ENCODE results near the gene SLC1A5. TPM values are rescaled to one million over a fixed set of nuclear protein-coding genes. Genes with fewer than 3 reads are reported as not detected.

The SLC1A5 gene
- total RNA-seq (13.9 TPM), polyA plus RNA-seq (ENCODE audit: insufficient read depth in 1 of 8, insufficient read length in 8 of 8, low replicate concordance in 1 of 8) (10 to 100 TPM; 21.6 to 29.7 (median 25.1) TPM)
- long read RNA-seq, donor 1, transcript SLC1A5-203 (8 exons, 2,882 nt) = major isoform, 5 of 13 reads
- long read RNA-seq, donor 1, partial matches to known transcripts = 7 of 13 reads
- long read RNA-seq, donor 1, other reads (novel, unspliced or antisense) = 0 of 13 reads
- long read RNA-seq, donor 2 = 0 reads
- long read RNA-seq, donor 3, partial matches to known transcripts = 16 of 18 reads
- long read RNA-seq, donor 3, other reads (novel, unspliced or antisense) = 0 of 18 reads
- long read RNA-seq, donor 4, partial matches to known transcripts = 0 of 3 reads
- long read RNA-seq, donor 4, other reads (novel, unspliced or antisense) = 0 of 3 reads
- long read RNA-seq, donor 5, transcript SLC1A5-203 (8 exons, 2,882 nt) = major isoform, 6 of 7 reads
- long read RNA-seq, donor 5, partial matches to known transcripts = 0 of 7 reads
- long read RNA-seq, donor 5, other reads (novel, unspliced or antisense) = 0 of 7 reads
- long read RNA-seq, donor 6, transcript SLC1A5-203 (8 exons, 2,882 nt) = major isoform, 7 of 29 reads
- long read RNA-seq, donor 6, partial matches to known transcripts = 21 of 29 reads
- long read RNA-seq, donor 6, other reads (novel, unspliced or antisense) = 0 of 29 reads
- long read RNA-seq, donor 7, partial matches to known transcripts = 19 of 20 reads
- long read RNA-seq, donor 7, other reads (novel, unspliced or antisense) = 0 of 20 reads
- long read RNA-seq, donor 8, transcript SLC1A5-203 (8 exons, 2,882 nt) = major isoform, 6 of 7 reads
- long read RNA-seq, donor 8, partial matches to known transcripts = 0 of 7 reads
- long read RNA-seq, donor 8, other reads (novel, unspliced or antisense) = 0 of 7 reads
- long read RNA-seq, donor 9, transcript SLC1A5-203 (8 exons, 2,882 nt) = major isoform, 7 of 28 reads
- long read RNA-seq, donor 9, partial matches to known transcripts = 21 of 28 reads
- long read RNA-seq, donor 9, other reads (novel, unspliced or antisense) = 0 of 28 reads
- long read RNA-seq, donor 10, partial matches to known transcripts = 0 of 2 reads
- long read RNA-seq, donor 10, other reads (novel, unspliced or antisense) = 0 of 2 reads
- long read RNA-seq, donor 11, transcript SLC1A5-203 (8 exons, 2,882 nt) = major isoform, 11 of 20 reads
- long read RNA-seq, donor 11, partial matches to known transcripts = 9 of 20 reads
- long read RNA-seq, donor 11, other reads (novel, unspliced or antisense) = 0 of 20 reads

DNA sequence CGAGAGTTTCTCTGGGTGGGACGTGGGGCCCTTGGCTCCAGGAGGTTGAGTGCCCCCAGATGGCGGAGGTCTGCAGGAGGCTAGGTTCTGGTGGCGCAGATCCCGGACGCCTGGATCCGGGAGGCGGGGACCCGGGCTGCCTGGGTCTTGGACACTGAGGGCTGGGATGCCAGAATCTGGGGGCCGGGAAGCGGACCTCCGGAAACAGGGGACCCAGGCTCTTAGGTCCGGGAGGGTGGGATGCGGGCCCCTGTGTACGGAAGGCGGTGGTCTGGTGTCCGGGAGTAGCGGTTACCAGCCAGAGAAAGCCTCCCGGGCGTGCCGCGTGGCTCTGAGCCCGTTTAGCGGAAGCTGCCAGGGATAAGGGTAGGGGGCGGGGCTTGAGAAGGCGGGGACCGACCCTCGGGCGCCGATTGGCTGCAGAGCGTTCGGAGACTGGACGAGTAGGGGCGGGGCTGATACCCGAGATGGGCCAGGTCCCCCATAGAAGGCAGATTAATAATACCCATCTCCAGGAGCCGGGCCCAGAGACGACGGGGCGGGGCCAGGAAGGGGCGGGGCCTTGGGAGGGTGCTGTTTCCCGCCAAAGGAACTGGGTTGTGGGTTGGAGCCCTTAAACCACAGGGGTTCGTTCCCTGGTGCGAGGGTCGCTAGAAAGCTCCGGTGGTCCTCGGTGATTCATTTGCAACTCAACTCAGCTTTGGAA is at the start of gene SLC1A5:
Gene SLC1A5 (minus strand): TSS at position 333 of the 706 bp plus-strand sequence. CDS start 629 bp downstream, outside the sequence.
- Histone ChIP-seq H3K4me1 (ENCODE audit: control insufficient read depth, insufficient read depth, low read length) (peaks cover 45% of the 10 kb centered on the region), H3K9me3 (replicated peaks; ENCODE audit: control insufficient read depth, low read depth, low read length) (no peaks in the 10 kb centered on the region), H3K4me3 (ENCODE audit: low read length) (peak within 1 kb of the TSS; percentile 58), H3K27ac (ENCODE audit: low read length) (peak within 1 kb of the TSS; percentile 74), H3K27me3 (ENCODE audit: control insufficient read depth, insufficient read depth, low read length) (no peaks in the 10 kb centered on the region), H3K36me3 (ENCODE audit: control insufficient read depth, insufficient read depth, low read length) (peaks cover 9% of the 10 kb centered on the region)
- peak; percentile 95 for DNase-seq
- 0% methylated on average over 23 of the region's 46 CpGs for WGBS (ENCODE audit: insufficient coverage)

DNA sequence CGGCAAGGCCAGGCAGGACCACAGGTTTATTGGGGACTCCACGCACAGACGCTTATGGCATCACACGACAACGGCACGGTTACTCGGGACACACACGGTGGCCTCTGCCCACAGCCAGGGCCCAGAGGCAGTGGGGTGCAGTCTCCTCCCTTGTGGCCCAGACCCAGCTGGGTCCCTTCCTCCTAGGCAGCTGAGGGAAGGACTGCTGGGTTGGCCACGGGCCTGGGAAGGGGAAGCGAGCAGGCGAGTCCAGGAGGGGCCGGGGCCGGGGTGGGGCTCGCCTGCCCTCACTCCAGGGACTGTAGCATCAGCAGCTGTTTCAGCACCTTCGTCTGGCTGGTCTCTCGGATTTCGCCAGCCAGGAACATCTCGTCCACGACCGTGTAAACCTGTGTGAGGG is 49.8 kb upstream of the SLC1A5 start:
- H3K4me3 ChIP-seq (ENCODE audit: low read length) = no peak overlapping the region
- no peaks in the 10 kb centered on the region for H3K27me3 ChIP-seq (ENCODE audit: control insufficient read depth, insufficient read depth, low read length)
- peaks cover 4% of the 10 kb centered on the region for H3K4me1 ChIP-seq (ENCODE audit: control insufficient read depth, insufficient read depth, low read length)
- no peaks in the 10 kb centered on the region for H3K9me3 ChIP-seq (replicated peaks; ENCODE audit: control insufficient read depth, low read depth, low read length)
- 80% methylated on average over 20 of the region's 20 CpGs for WGBS (ENCODE audit: insufficient coverage)
- peaks cover 51% of the 10 kb centered on the region for H3K36me3 ChIP-seq (ENCODE audit: control insufficient read depth, insufficient read depth, low read length)
- no peak for DNase-seq
- no peak overlapping the region for H3K27ac ChIP-seq (ENCODE audit: low read length)

DNA sequence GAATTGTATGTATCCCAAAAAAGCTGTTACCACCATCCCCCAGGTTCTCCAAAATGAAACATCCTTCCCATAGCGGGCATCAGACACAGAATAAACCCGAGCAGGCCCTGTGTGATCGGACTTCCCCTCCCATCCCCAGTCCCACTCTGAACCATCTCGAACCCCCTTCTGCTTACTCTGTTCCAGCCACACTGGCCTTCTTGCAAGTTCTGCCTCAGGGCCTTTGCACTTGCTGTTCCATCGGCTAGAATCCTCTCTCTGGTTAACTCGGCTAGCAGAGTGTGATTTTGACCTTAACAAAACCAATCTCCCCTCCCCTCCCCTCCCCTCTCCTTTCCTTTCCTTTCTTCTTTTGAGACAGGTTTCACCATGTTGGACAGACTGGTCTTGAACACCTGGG is 46.6 kb upstream of the SLC1A5 start:
- H3K27me3 ChIP-seq (ENCODE audit: control insufficient read depth, insufficient read depth, low read length) = no peaks in the 10 kb centered on the region
- H3K27ac ChIP-seq (ENCODE audit: low read length) = no peak overlapping the region
- WGBS (ENCODE audit: insufficient coverage) = 92% methylated on average over 6 of the region's 6 CpGs
- no peaks in the 10 kb centered on the region for H3K4me1 ChIP-seq (ENCODE audit: control insufficient read depth, insufficient read depth, low read length)
- H3K4me3 ChIP-seq (ENCODE audit: low read length) = no peak overlapping the region
- H3K9me3 ChIP-seq (replicated peaks; ENCODE audit: control insufficient read depth, low read depth, low read length) = no peaks in the 10 kb centered on the region
- H3K36me3 ChIP-seq (ENCODE audit: control insufficient read depth, insufficient read depth, low read length) = peaks cover 30% of the 10 kb centered on the region
- DNase-seq = no peak

DNA sequence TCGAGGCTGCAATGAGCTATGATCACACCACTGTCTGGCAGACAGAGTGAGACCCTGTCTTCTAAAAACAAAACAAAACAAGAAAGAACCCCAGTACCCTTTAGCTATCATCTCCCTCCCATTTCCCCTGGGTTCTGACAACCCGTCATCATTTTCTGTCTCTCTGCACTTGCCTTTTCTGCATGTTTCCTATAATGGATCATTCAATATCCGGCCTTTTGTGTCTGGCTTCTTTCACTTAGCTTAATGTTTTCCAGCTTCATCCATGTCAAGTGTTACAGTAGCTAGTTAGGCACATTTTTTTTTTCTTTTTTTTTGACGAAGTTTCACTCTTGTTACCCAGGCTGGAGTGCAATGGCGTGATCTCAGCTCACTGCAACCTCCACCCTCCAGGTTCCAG is 45.7 kb upstream of the SLC1A5 start:
- no peaks in the 10 kb centered on the region for H3K9me3 ChIP-seq (replicated peaks; ENCODE audit: control insufficient read depth, low read depth, low read length)
- H3K36me3 ChIP-seq (ENCODE audit: control insufficient read depth, insufficient read depth, low read length) = peaks cover 22% of the 10 kb centered on the region
- H3K27me3 ChIP-seq (ENCODE audit: control insufficient read depth, insufficient read depth, low read length) = no peaks in the 10 kb centered on the region
- 50% methylated on average over 3 of the region's 5 CpGs for WGBS (ENCODE audit: insufficient coverage)
- DNase-seq = no peak
- no peak overlapping the region for H3K4me3 ChIP-seq (ENCODE audit: low read length)
- H3K4me1 ChIP-seq (ENCODE audit: control insufficient read depth, insufficient read depth, low read length) = no peaks in the 10 kb centered on the region
- H3K27ac ChIP-seq (ENCODE audit: low read length) = no peak overlapping the region

DNA sequence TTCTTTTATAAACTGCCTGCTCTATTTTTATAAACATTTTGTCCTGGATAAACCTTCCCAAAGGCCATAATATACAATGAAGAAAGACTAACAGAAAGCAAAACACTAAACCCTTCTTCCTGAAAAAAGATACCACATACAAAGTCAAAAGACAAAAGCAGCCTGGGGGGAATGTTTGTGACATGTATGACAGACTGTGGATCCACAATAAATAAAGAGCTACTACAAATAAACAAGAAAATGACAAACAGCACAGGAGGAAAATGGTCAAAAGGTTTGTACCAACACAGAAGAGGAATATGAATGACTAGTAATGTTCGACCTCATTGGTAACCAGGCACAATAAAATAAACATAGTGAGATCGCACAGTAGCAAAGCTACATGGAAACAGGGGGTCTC is 42.5 kb upstream of the SLC1A5 start:
- Histone ChIP-seq H3K36me3 (ENCODE audit: control insufficient read depth, insufficient read depth, low read length) (no peaks in the 10 kb centered on the region), H3K4me1 (ENCODE audit: control insufficient read depth, insufficient read depth, low read length) (peaks cover 5% of the 10 kb centered on the region), H3K4me3 (ENCODE audit: low read length) (no peak overlapping the region), H3K9me3 (replicated peaks; ENCODE audit: control insufficient read depth, low read depth, low read length) (no peaks in the 10 kb centered on the region), H3K27ac (ENCODE audit: low read length) (no peak overlapping the region), H3K27me3 (ENCODE audit: control insufficient read depth, insufficient read depth, low read length) (no peaks in the 10 kb centered on the region)
- DNase-seq = no peak
- WGBS (ENCODE audit: insufficient coverage) = no CpG with 5 or more reads among the region's 2 CpGs

DNA sequence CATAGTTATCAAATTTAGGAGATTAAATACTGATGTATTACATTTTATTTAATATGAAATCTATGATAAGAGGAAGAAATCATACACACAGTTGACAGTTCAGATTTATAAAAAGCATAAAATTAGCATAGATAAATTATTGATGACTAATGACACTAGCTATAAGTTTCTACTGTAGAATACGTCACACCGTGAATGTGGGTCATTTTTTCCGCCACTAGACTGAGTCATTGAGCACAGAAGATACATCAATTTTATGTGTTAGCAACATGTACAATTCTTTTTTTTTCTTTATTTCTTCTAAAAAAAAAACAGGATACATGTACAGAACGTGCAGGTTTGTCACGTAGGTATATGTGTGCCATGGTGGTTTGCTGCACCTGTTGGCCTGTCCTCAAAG is 40.1 kb upstream of the SLC1A5 start:
- WGBS (ENCODE audit: insufficient coverage) = no CpG with 5 or more reads among the region's 5 CpGs
- no peaks in the 10 kb centered on the region for H3K9me3 ChIP-seq (replicated peaks; ENCODE audit: control insufficient read depth, low read depth, low read length)
- peaks cover 5% of the 10 kb centered on the region for H3K4me1 ChIP-seq (ENCODE audit: control insufficient read depth, insufficient read depth, low read length)
- no peak overlapping the region for H3K27ac ChIP-seq (ENCODE audit: low read length)
- H3K4me3 ChIP-seq (ENCODE audit: low read length) = no peak overlapping the region
- H3K36me3 ChIP-seq (ENCODE audit: control insufficient read depth, insufficient read depth, low read length) = no peaks in the 10 kb centered on the region
- DNase-seq = no peak
- no peaks in the 10 kb centered on the region for H3K27me3 ChIP-seq (ENCODE audit: control insufficient read depth, insufficient read depth, low read length)

DNA sequence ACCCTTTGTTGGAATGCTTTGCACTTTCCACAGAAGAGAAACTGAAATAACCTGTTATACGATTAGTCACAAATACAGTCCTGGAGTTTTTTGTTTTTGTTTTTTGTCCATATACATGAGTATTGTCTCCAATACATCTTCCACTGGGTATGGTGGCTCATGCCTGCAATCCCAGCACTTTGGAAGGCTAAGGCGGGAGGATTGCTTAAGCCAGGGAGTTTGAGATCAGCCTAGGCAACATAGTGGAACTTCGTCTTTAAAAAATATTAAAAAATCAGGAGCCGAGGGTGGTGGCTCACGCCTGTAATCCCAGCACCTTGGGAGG is 37.3 kb upstream of the SLC1A5 start:
- Histone ChIP-seq H3K9me3 (replicated peaks; ENCODE audit: control insufficient read depth, low read depth, low read length) (no peaks in the 10 kb centered on the region), H3K4me3 (ENCODE audit: low read length) (no peak overlapping the region), H3K4me1 (ENCODE audit: control insufficient read depth, insufficient read depth, low read length) (peaks cover 19% of the 10 kb centered on the region), H3K36me3 (ENCODE audit: control insufficient read depth, insufficient read depth, low read length) (no peaks in the 10 kb centered on the region), H3K27ac (ENCODE audit: low read length) (no peak overlapping the region), H3K27me3 (ENCODE audit: control insufficient read depth, insufficient read depth, low read length) (no peaks in the 10 kb centered on the region)
- 82% methylated on average over 3 of the region's 5 CpGs for WGBS (ENCODE audit: insufficient coverage)
- no peak for DNase-seq

DNA sequence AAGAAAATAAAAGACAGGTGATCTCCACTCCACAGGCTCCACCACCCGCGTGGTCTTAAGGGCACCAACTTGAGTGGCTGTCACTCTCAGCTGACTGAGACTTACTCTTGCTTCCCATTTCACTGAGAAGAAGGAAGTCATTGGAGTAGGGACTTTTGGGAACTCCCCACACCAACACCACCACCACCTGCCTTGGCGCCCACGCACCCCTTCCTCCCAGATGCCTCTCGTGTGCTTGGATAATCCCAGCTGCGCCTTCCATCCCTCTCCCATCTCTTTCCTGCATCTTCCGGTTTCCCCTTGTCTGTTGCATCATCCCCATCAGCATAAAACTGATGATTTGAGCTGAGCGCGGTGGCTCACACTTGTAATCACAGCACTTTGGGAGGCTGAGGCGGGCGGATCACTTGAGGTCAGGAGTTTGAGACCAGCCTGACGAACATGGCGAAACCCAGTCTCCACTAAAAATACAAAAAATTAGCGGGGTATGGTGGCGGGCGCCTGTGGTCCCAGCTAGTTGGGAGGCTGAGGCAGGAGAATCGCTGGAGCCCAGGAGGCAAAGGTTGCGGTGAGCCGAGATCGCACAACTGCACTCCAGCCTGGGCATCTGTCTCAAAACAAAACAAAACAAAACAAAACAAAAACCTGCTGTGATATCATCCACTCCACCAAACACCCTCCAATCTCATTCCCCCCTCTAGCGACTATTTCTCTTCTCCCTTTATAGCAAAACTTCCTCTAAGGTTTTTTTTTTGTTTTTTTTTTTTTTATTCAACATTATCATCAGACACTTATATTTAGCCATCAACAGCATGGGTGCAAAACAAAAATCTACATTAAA is 36.7 kb upstream of the SLC1A5 start:
- Histone ChIP-seq H3K4me1 (ENCODE audit: control insufficient read depth, insufficient read depth, low read length) (peaks cover 22% of the 10 kb centered on the region), H3K36me3 (ENCODE audit: control insufficient read depth, insufficient read depth, low read length) (no peaks in the 10 kb centered on the region), H3K27ac (ENCODE audit: low read length) (no peak overlapping the region), H3K27me3 (ENCODE audit: control insufficient read depth, insufficient read depth, low read length) (no peaks in the 10 kb centered on the region), H3K9me3 (replicated peaks; ENCODE audit: control insufficient read depth, low read depth, low read length) (no peaks in the 10 kb centered on the region), H3K4me3 (ENCODE audit: low read length) (no peak overlapping the region)
- peak; percentile 41 for DNase-seq
- 87% methylated on average over 9 of the region's 21 CpGs for WGBS (ENCODE audit: insufficient coverage)

DNA sequence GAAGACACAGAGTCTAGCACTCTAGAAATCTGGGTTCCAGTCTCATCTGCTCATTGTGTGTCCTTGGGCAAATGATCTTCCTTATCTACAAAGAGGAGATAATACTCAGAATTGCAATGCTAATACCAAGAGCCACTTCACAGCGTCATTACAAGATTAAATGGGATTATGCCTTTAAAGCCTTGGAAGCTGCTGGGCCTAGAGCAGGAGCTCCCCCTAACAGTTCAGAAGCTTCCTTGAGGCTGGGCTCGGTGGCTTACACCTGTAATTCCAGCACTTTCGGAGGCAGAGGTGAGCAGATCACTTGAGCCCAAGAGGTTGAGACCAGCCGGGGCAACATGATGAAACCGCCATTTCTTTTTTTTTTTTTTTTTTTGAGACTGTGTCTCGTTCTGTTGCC is 34.7 kb upstream of the SLC1A5 start:
- H3K36me3 ChIP-seq (ENCODE audit: control insufficient read depth, insufficient read depth, low read length) = no peaks in the 10 kb centered on the region
- no peaks in the 10 kb centered on the region for H3K9me3 ChIP-seq (replicated peaks; ENCODE audit: control insufficient read depth, low read depth, low read length)
- H3K27me3 ChIP-seq (ENCODE audit: control insufficient read depth, insufficient read depth, low read length) = no peaks in the 10 kb centered on the region
- no peak overlapping the region for H3K27ac ChIP-seq (ENCODE audit: low read length)
- no peak for DNase-seq
- H3K4me1 ChIP-seq (ENCODE audit: control insufficient read depth, insufficient read depth, low read length) = peaks cover 22% of the 10 kb centered on the region
- H3K4me3 ChIP-seq (ENCODE audit: low read length) = no peak overlapping the region
- WGBS (ENCODE audit: insufficient coverage) = 83% methylated on average over 4 of the region's 6 CpGs

All from muscle of leg (tissue), 16 donors.